GM18867 (cell line): Measurements from ENCODE around the gene BMS1.
"Not testable (repeated sequence)": the region's sequence is repeated elsewhere in the genome, so short reads cannot be mapped to it uniquely, and the experiment has no call there.

ENCODE experiments used
- ATAC-seq: cut with Tn5 transposase; IDR thresholded peaks from one replicate; pipeline ENCODE4 v1.9.1; 2021; ENCODE audit warnings: mild to moderate bottlenecking, moderate library complexity; ENCODE audit not compliant: unreplicated experiment

BMS1 gene

GRCh38 chr10:42783181-42783549, 570 bp downstream of the BMS1 start:
- ATAC-seq: peak; percentile 1

GRCh38 chr10:42785759-42786158, 3.2 kb downstream of the BMS1 start:
- no peak for ATAC-seq

- ATAC-seq: no peak
These were observed 8.2 kb downstream of the BMS1 start for GRCh38 chr10:42790835-42791234.

GRCh38 chr10:42795701-42796100, 13.1 kb downstream of the BMS1 start:
- no peak for ATAC-seq

GRCh38 chr10:42801135-42801534, 18.5 kb downstream of the BMS1 start:
- no peak for ATAC-seq

GRCh38 chr10:42802876-42803275, 20.3 kb downstream of the BMS1 start:
- ATAC-seq: no peak

GRCh38 chr10:42809676-42810075, 27.1 kb downstream of the BMS1 start:
- ATAC-seq: no peak

- ATAC-seq: no peak
These were observed 29.4 kb downstream of the BMS1 start for GRCh38 chr10:42812028-42812427.

GRCh38 chr10:42813989-42814687, 31.5 kb downstream of the BMS1 start:
- ATAC-seq: not testable (repeated sequence)

GRCh38 chr10:42816334-42816733, 33.7 kb downstream of the BMS1 start:
- not testable (repeated sequence) for ATAC-seq

- no peak for ATAC-seq
These were observed 34.3 kb downstream of the BMS1 start for GRCh38 chr10:42816912-42817311.

GRCh38 chr10:42817417-42817816, 34.8 kb downstream of the BMS1 start:
- ATAC-seq: not testable (repeated sequence)

- ATAC-seq: not testable (repeated sequence)
These were observed 44.2 kb downstream of the BMS1 start for GRCh38 chr10:42826759-42827158.

GRCh38 chr10:42827201-42827600, 44.6 kb downstream of the BMS1 start:
- no peak for ATAC-seq

- ATAC-seq: not testable (repeated sequence)
These were observed 45.8 kb downstream of the BMS1 start for GRCh38 chr10:42828391-42828790.

- no peak for ATAC-seq
These were observed 47.6 kb downstream of the BMS1 start for GRCh38 chr10:42830237-42830636.

- no peak for ATAC-seq
These were observed 53.5 kb downstream of the BMS1 start for GRCh38 chr10:42836096-42836495.

GRCh38 chr10:42836771-42837468, 54.3 kb downstream of the BMS1 start:
- ATAC-seq: no peak

- not testable (repeated sequence) for ATAC-seq
These were observed 62.2 kb downstream of the BMS1 start for GRCh38 chr10:42844810-42845209.

- ATAC-seq: not testable (repeated sequence)
These were observed 64.7 kb downstream of the BMS1 start for GRCh38 chr10:42847261-42847660.

GRCh38 chr10:42850931-42851330, 68.3 kb downstream of the BMS1 start:
- ATAC-seq: no peak

GRCh38 chr10:42859256-42859655, 76.7 kb downstream of the BMS1 start:
- no peak for ATAC-seq
